Measurements from ENCODE around the gene ELAVL4. TPM values are rescaled to one million over a fixed set of nuclear protein-coding genes. Genes with fewer than 3 reads are reported as not detected.

ELAVL4 gene
- total RNA-seq, 1 experiment from 2014 or later: not detected

DNA sequence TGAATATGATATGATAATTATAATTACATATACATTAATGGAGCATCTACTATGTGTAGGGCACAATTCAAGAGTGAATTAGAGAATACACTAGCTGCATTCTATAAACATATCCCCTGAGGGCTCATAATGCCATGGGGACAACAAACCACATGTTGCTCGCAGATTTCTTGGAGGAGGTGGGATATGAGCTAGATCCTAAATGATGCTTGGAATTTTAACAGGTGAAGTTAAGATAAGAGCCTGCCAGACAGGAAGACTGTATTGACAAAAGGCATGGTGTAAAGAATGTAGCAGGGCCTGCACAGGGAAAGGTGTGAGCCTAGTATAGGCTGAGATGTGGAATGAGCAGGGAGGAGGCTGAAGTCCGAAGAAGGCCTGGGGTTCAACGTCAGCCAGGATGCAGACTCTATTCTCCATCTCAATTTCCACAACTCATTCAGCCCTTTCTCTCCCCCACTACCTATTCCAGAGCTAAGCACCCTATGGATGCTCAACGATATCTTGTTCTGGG, 120.2 kb downstream of the ELAVL4 start:
- DNase-seq: no peak
- no peaks in the 10 kb centered on the region for H3K27me3 ChIP-seq
- H3K27ac ChIP-seq: no peak overlapping the region
- H3K36me3 ChIP-seq: no peaks in the 10 kb centered on the region
- H3K4me1 ChIP-seq: no peaks in the 10 kb centered on the region
- no peak overlapping the region for H3K4me3 ChIP-seq
- H3K9me3 ChIP-seq (replicated peaks): 0 out of 2 replicates have a peak, but pooled peaks cover 2% of the 10 kb centered on the region

DNA sequence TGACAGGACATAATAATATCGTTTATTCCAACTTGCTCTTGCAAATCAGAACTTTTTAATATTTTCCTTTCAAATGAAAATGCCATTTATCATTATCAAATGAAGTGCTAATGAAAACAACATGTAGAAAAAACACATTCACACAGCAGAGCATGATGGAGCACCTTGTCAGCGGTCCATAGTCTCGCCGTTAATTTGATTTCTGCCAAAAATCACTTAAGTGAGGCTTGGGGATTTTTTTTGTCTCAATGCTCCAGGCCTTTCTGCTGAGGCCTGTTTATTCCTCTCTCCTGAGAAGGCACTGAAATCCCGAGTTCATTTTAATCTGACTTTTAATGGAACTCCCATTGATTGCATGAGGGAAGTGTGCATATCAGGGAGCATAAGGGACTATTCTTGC, 122.5 kb downstream of the ELAVL4 start:
- Histone ChIP-seq H3K27me3 (no peaks in the 10 kb centered on the region; the same call in 1 of the 2 replicates), H3K36me3 (no peaks in the 10 kb centered on the region), H3K4me1 (no peaks in the 10 kb centered on the region), H3K27ac (no peak overlapping the region), H3K9me3 (replicated peaks) (no peaks in the 10 kb centered on the region), H3K4me3 (no peak overlapping the region)
- DNase-seq: no peak

DNA sequence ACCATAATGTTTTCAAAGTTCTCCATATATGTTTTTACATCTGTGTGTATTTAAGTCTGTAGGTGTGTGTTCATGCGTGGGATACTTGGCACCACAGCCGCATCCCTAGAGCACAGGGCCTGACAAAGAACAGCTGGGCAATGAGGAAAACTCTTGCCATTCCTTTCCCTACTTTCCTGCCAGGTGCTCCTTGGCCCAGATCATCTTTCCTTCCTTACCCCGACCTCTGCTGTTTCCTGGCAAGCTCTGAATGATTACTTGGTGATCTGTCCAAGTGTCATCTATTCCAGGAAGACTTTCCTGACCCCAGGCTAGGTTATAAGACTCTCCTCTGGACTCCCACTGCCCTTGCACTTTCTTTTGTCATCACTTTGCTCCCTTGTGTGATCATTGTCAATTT, 123.6 kb downstream of the ELAVL4 start:
- DNase-seq: no peak
- Histone ChIP-seq H3K36me3 (no peaks in the 10 kb centered on the region), H3K27ac (no peak overlapping the region), H3K4me1 (no peaks in the 10 kb centered on the region), H3K27me3 (no peaks in the 10 kb centered on the region; the same call in 1 of the 2 replicates), H3K9me3 (replicated peaks) (no peaks in the 10 kb centered on the region), H3K4me3 (no peak overlapping the region)

DNA sequence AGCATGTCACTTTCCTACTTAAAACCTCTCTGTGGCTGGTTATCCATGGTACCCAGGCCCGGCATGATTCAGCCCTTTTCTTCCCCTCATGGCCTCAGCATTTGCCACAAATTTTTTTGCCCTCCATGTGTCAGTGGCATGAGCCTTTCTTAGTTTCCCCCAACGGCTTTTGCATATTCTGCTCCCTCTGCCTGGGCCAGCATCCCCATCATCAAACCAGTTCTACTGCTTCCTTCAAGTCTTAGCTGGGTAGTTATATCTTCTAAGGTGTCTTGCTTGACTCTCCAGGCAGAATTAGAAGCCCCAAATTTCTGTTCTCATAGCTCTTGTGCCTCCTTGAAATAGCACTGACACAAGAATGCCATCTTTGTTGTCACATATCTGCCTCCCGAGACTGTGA, 127.9 kb downstream of the ELAVL4 start:
- no peak overlapping the region for H3K27ac ChIP-seq

DNA sequence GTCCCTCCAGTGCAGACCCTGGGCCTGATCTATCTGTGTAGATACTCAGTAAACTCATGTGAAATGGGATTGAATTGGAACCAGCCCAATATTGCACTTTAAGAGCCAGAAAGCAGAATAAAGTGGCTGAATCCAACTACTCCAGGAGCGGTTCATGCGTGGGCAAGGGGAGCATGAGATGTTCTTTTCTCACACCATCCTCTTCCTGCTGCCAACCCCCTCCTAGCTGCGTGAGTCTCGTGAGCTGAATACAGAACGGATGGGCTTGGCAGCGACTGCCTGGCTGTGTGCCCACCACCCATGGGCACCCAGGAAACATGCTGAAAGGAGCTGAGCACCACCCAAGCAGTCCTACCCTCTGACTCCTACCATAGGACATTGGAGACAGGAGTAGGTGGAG, 128.3 kb downstream of the ELAVL4 start:
- H3K27ac ChIP-seq: no peak overlapping the region
- H3K27me3 ChIP-seq: no peaks in the 10 kb centered on the region; the same call in 1 of the 2 replicates
- no peak overlapping the region for H3K4me3 ChIP-seq
- no peak for DNase-seq
- 0 out of 2 replicates have a peak, but pooled peaks cover 2% of the 10 kb centered on the region for H3K9me3 ChIP-seq (replicated peaks)
- H3K4me1 ChIP-seq: no peaks in the 10 kb centered on the region
- no peaks in the 10 kb centered on the region for H3K36me3 ChIP-seq

More for the DNA sequence above, 127.9 kb downstream of the ELAVL4 start:
- no peaks in the 10 kb centered on the region for H3K36me3 ChIP-seq
- DNase-seq: no peak
- no peak overlapping the region for H3K4me3 ChIP-seq
- no peaks in the 10 kb centered on the region for H3K4me1 ChIP-seq
- H3K9me3 ChIP-seq (replicated peaks): 0 out of 2 replicates have a peak, but pooled peaks cover 2% of the 10 kb centered on the region
- no peaks in the 10 kb centered on the region; the same call in 1 of the 2 replicates for H3K27me3 ChIP-seq

DNA sequence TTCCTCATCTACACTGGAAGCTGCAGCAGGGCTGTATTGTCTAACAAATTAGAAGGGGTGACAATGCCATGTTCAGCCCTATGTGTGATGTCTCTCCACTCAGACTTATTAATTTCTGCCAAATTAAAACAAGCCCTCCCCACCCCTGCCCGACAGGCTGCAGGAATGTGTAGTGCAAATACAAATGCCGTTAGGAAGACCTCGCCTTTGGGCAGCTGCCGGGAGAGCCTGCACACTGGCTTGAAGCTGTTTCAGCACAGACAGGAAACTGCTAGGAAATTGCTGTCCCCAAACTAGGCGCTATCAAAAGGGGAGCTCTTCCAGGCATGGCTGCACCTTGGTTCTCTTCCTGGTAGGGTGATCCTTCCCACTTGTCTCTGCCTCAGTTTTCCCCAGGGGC, 135.2 kb downstream of the ELAVL4 start:
- peaks cover 5% of the 10 kb centered on the region for H3K27me3 ChIP-seq
- no peak overlapping the region for H3K27ac ChIP-seq
- no peak overlapping the region for H3K4me3 ChIP-seq
- H3K36me3 ChIP-seq: no peaks in the 10 kb centered on the region
- no peak for DNase-seq
- no peaks in the 10 kb centered on the region for H3K4me1 ChIP-seq
- 0 out of 2 replicates have a peak, but pooled peaks cover 2% of the 10 kb centered on the region for H3K9me3 ChIP-seq (replicated peaks)

DNA sequence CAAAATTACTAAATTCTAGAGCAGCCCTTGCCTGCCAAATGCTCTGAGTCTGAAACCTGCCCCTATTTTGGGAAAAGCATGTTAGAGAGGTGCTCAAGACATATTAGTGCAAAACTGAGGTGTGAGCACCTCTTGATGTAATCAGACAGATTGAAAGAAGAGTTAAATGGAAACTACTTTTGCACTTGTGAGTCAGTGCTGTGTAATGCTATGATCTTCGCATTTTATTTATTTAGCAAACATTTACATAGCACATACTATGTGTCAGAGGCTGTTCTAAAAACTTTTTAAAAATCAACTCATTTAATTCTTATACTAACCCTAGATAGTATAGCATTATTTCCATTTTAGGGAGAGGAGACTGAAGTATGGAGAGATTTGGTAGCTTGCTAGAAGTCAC, 138.1 kb downstream of the ELAVL4 start:
- no peaks in the 10 kb centered on the region for H3K4me1 ChIP-seq
- DNase-seq: no peak
- no peaks in the 10 kb centered on the region for H3K9me3 ChIP-seq (replicated peaks)
- peaks cover 5% of the 10 kb centered on the region for H3K27me3 ChIP-seq
- no peak overlapping the region for H3K27ac ChIP-seq
- no peak overlapping the region for H3K4me3 ChIP-seq
- no peaks in the 10 kb centered on the region for H3K36me3 ChIP-seq

DNA sequence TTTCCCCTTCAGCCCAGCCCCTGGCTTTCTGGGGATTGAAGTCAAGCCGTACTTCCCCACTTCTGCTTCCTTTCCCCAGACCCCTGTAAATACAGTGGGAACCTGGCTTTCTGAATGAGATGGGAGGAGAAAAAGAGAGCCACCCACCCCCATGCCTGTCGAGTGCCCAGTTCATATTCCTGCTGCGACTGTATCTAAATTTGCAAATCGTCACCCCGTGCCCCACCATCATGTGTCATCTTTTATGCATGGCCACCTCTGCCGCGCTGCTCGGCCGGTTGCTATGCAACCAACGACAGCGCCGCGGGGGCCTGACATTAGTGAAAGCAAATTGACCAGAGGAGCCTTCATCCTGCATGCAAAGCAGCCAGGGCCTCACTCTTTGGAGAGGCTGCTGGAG, 143.0 kb downstream of the ELAVL4 start:
- H3K36me3 ChIP-seq: no peaks in the 10 kb centered on the region
- H3K27me3 ChIP-seq: peaks cover 5% of the 10 kb centered on the region
- no peak overlapping the region for H3K27ac ChIP-seq
- no peak for DNase-seq
- H3K4me1 ChIP-seq: no peaks in the 10 kb centered on the region
- no peaks in the 10 kb centered on the region for H3K9me3 ChIP-seq (replicated peaks)
- H3K4me3 ChIP-seq: no peak overlapping the region

DNA sequence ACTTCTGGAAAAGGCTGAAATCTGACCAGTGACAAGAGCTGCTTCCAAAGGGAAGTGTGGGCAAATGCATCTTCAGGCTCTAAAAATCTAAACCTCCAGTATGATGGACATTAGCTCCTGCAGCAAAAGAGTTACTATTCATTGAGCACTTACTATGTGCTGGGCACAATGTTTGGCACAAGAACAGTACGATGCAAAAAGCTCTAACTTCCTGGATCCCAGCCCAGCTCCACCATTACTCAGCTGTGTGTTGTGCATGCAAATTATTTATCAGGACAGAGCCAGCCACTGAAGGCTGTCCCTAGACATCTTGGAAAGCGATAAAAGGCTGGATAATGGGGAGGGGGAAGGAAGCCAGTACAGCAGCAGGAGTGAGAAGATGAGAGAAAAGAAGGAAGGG, 143.5 kb downstream of the ELAVL4 start:
- Histone ChIP-seq H3K27ac (no peak overlapping the region), H3K9me3 (replicated peaks) (no peaks in the 10 kb centered on the region), H3K4me3 (no peak overlapping the region), H3K27me3 (peaks cover 2% of the 10 kb centered on the region), H3K36me3 (no peaks in the 10 kb centered on the region), H3K4me1 (no peaks in the 10 kb centered on the region)
- no peak for DNase-seq

Other genes with a start within 250 kb of the ELAVL4 start
- gene AGBL4, start 85.0 kb upstream of the ELAVL4 start, total RNA-seq (2014; rRNA removed; shearing (Covaris generic)): 0.10 and 0.30 TPM in 2 replicates

Data from SJCRH30 (cell line).